Medulla oblongata (tissue), 1 donor: ENCODE data around the gene SDR9C7.
"Not testable (repeated sequence)": the region's sequence is repeated elsewhere in the genome, so short reads cannot be mapped to it uniquely, and the experiment has no call there.

ENCODE experiments used
- DNase-seq: peaks from one replicate; pipeline ENCODE4 v3.0.0-alpha.2; 2015; ENCODE audit errors: extremely low spot score

The SDR9C7 gene

DNA sequence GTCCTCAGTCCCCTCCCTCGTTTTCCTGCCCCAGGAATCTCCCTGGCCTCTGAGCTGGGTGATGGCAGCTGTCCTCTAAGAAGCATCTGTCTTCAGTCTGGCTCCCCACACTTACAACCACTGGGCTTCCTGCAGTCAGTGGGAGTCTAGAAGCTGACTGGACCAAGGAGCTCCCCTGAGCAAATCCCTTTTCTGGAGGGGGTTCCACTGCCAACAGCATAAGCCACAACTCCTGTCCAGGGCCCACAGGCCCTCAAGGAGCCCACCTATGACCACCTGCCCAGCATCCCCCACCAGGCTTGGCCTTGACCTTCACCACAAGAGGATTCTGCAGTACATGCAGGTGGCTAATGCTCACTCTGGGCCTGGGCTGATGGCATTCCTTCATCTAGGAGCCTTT lies 19.1 kb upstream of the SDR9C7 start:
- DNase-seq = no peak

DNA sequence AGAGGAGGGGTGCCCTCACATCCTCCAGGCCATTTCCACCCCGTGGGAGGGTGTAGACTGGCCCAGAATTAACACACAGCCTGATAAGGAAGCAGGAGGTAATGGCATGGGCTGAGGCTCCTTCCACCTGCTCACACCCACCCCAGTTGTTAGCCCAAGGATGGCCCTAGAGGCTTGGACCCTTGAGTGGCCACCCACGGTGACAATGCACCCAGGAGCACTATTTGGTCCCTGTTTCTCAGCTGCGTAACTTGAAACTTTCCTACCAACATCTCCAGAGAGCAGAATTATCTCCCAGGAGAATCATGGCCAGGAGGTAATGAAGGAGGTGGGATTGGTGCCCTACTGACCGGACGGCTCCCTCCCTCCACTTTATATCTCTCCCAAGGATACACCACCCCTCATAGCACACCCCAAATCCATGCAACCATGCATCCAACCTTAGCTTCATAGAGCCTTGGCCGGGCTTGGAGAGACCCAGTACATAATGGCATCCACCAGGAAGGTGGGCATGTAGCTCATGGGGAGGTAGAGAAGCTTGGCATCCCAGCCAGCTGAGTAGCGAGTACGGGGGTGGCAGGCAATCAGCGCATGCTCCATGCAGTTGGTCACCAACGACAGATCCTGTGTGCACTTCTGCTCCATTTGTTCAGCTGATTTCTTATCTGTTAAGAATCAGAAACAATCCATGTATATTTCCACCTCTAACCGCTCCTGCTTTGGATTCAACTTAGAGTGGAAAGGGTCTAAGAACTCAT lies 17.6 kb upstream of the SDR9C7 start:
- DNase-seq = no peak

DNA sequence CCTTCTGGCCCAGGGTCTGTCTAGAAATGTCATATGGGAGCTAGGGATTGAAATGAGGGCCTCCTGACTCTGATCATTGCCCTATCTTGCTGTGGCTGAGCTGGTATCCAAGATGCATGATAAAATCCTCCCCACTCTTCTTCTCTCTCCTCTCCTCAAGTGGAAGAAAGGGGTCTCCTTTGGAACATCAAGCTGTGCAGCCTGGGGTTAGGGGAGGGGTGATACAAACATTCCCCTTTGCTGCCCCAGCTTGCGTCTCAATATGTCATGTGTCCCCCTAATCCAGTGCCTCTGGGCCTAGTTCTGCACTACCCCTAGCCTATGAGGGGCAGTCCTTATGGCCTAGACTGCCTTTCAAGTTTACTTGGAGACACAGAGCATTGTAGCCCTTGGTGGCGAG lies 14.7 kb upstream of the SDR9C7 start:
- no peak for DNase-seq

DNA sequence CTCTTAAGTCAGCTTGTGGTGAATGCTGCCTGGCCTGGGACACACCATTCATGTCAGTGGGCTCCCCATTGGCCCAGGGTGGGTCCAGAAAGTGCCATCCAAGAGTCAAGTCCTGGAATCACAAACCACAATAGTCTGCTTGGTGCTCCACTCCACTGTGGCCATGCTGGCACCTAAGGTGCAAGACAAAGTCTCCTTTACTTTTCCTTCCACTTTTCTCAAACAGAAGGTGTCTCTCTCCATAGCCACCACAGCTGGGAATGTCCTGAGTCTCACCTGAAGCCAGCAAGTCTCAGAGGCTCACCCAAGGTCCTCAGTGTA lies 14.2 kb upstream of the SDR9C7 start:
- no peak for DNase-seq

DNA sequence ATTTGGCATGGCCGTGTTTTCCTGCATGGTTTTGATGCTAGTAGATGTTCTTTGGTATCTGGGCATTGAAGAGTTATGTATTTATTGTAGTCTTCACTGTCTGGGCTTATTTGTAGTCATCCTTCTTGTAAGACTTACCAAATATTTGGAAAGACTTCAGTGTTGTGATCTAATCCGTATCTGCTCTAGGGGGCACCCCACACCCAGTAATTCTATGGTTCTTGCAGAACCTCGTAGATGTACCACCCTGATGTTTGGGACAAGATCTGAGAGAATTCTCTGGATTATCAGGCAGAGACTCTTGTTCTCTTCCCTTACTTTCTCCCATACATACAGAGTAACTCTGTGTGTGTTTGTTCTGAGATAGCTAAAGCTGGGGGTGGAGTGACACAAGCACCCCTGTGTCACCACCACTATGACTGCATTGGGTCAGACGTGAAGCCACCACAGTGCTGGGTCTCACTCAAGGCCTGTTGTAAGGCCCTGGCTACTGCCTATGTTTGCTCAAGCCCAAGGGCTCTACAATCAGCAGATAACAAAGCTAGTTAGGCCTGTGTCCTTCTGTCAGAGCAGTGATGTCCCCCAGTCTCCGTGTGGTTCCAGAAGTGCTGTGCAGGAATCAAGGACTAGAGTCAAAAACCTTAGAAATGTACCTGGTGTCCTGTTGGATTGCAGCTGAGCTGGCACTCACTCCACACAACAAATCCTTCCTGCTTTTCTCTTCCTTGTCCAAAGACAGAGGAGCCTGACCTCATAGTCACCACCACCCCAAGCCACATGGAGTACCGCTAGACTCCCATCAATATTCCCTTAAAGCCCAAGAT lies 13.6 kb upstream of the SDR9C7 start:
- DNase-seq = no peak

DNA sequence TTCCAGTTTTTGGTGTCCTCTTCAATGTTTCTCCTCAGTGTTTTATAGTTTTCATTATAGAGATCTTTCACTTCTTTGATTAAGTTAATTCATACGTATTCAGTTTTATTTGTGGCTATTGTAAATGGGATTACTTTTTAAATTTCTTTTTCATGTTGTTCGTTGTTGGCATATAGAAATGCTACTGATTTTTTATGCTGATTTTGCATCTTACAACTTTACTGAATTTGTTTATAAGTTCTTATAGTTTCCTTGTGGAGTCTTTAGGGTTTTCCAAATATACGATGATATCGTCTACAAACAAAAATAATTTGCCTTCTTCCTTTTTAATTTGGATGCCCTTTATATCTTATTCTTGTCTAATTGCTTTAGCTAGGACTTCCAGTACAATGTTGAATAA lies 9.7 kb upstream of the SDR9C7 start:
- no peak for DNase-seq

DNA sequence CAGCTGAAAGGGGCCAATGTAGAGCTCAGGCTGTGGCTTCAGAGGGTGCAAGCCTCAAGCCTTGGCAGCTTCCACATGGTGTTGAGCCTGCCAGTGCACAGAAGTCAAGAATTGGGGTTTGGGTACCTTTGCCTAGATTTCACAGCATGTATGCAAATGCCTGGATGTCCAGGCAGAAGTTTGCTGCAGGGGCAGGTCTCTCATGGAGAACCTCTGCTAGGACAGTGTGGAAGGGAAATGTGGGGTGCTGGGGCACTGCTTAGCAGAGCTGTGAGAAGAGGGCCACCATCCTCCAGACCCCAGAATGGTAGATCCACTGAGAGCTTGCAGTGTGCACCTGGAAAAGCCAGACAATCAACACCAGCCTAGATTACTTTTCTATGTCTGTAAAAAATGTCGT lies 9.2 kb upstream of the SDR9C7 start:
- DNase-seq = not testable (repeated sequence)

DNA sequence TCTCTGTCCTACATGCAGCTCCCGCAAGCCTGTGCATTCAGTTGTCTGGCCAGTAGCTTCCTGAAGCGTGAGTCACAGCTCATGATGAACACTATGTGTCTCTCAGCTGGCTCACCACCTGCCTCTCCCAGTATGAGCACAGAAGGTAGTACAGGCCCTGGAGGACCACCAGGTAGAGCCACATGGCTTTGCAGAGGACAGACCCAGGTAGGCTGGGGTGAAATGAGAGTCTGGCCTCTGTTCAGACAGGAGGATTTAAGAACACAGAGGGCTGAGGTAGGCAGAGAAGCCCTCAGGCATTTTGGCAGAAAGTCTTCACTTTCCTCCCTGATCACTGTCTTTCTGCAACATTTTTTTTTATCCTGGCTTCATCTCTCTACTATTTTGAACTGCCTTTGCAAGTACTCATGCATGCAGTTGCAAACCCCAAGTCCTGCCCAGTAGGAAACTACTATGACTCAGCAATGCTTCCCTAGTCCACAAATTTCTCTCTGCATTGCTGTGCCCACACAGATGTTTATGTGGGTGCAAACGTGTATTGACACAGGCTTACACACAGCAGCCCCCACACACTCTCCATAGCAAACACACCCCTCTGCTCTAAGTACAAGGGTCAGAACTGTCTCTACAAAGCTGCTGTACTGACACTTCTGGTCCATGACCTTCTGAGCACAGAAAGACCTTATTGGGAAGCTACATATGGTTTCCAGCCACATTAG lies 7.2 kb upstream of the SDR9C7 start:
- DNase-seq = no peak

DNA sequence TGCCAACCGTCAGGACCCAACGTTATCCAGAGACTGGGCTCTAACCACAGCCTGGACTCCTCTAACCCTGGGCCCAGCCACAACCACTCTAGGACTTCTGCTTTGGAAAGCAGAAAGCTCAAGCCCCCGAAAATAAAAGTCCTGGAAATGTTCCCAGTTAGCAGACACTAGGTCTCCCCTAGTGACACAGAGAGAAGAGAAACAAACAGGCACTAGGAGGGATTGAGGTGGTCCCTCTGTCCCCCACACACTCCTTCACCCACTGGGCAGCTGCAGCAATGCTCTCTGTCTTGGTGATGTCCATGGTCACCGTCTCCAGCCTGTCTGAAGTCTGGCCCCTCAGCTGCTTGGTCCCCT lies 6.7 kb upstream of the SDR9C7 start:
- not testable (repeated sequence) for DNase-seq

DNA sequence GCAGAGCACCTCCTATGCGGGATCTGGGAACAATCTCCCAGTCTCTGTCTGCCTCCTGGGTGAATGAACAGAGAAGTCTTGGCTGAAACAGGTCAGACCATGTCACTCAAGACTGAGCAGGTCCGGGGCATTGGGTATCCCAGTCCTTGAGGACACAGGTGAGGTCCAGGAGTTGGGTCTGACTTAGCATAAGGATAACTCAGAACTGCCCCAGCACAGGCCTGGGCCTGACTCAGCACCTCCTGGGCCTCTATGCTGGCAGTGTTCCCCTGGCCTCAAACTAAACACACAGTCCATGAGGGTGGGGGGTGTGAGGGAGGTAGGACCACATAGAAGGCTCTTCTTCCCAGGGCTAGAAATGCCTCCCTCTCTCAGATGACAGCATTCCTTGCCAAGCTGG lies 1.5 kb upstream of the SDR9C7 start:
- DNase-seq = no peak

DNA sequence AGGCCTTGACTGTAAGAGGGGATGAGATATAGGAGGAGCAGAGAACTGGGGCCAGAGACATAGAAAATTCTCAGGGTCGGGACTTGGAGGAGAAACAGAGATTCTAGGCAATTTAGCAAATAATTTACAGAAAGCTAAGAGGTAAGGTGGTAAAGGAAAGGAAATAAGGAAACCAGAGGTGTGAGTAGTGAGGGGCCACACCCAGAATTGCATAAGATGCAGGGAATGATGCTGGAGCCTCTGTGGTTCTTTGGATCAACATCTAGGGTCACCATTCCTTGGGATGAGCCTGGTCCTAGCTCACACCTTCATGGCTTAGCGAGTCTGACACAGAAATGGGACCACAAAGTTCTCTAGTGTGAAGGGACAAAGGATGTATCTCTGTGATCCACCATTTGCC lies 949 bp upstream of the SDR9C7 start:
- DNase-seq = no peak

DNA sequence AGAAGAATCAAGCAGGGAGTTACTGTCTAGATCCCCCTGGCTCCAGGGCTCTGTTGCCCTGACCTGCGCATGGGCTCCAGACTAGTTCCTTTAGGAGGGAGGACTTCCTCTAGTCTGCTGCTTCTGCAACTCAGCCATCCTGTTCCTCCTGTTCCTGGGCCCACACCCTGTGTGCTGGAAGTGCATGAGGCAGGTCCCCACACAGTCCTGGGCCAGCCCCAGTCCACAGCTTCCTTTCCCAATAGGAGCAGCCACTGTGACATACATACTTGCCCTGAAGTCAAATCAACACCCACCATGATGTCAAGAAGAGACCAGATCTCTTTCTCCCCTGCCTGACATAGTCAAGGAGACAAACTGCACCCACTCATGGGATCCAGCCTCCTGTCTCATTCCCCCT lies 1.3 kb downstream of the SDR9C7 start:
- DNase-seq = peak; percentile 6

DNA sequence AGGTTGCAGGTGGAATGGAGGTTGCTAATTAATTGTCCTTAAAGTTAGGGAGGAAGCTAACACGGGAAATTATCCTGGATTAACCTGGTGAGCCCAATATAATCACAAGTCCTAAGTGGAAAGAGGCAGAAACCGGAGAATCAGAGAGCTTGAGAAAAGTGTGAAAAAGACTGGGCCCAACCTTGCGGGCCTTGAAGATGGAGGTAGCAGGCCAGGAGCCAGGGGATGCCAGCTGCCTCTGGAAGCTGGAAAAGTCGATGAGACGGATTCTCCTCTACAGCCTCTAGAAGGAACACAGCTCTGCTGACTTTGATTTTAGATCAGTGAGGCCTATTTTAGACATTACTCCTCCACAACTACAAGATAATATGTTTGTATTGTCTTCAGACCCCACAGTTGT lies 2.1 kb downstream of the SDR9C7 start:
- no peak for DNase-seq

DNA sequence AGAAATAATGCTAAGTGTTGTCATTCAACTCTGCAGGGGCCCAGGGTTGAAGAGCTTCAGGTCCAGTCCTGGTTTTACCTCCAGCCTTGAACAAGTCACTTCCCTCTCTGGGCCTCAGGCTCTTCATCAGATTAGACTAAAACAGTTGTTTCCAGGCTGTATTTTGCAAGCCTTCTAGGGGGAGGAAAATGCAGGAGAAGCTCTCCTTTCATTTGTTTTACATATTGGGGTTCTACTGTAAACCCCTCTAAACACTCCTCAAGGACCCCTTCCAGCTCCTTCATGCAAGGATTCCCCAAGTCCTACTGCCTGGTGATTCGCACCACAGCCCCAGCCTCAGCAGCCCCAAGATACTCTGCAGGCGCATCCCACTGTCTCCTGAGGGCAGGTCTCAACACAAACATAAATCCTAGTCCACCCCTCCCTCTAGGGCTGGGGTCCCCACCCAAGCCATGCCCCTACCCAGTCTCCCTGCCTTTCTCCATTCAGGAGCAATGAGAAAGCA lies 2.7 kb downstream of the SDR9C7 start:
- DNase-seq = peak; percentile 49

DNA sequence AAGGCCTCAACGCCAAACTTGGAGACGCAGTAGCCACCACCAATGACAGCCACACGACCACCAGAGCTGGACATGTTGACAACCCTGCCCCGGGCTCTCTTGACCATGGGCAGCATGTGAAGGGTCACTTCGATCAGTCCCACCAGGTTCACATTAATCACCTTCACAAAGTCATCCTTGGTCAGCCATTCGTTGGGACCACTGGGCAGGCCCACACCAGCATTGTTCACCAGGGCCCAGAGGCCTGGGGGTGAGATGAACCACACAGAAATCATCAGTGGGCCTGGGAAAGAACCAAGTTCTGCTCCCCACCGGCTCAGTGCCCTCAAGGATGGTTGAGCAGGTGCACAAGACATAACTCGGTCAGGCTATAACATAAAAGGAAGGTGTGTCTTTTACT lies 4.0 kb downstream of the SDR9C7 start:
- DNase-seq = no peak

DNA sequence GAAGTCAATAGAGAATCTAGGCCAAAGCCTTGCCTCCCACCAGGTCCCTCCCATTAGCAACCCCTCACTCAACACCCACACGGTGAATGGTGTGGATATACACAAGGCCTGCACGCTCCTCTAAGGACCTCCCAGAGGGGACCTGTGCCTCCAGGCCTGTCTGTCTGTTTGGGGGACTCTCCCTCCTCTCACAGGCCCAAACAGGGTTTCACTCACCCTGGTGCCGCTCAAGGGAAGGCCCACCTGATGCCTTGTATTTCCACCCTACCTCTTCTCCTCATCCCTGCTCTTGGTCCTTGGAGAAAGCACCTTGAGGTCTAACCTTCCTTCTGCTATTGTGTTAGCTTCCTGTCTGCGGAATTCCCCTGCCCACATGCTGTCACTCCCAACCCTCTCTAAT lies 4.4 kb downstream of the SDR9C7 start:
- DNase-seq = no peak

DNA sequence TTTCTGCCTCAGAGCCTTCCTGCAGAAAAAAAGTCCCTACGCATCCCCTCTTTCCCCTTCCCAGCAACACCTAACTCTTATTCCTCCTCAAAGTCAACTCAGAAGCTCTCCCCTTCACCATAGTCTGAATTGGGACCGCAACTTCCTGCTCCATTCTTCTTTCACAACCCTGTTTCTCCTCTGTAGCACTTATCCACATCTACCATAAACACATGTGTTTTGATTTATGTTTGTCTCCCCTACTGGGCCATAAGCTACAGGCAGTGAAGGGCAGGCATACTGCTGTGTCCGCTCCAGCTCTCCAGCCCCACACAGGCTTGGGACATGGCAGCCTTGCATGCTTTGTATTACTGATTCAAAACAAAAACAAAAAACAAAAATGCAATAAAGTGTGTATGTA lies 5.9 kb downstream of the SDR9C7 start:
- DNase-seq = no peak

DNA sequence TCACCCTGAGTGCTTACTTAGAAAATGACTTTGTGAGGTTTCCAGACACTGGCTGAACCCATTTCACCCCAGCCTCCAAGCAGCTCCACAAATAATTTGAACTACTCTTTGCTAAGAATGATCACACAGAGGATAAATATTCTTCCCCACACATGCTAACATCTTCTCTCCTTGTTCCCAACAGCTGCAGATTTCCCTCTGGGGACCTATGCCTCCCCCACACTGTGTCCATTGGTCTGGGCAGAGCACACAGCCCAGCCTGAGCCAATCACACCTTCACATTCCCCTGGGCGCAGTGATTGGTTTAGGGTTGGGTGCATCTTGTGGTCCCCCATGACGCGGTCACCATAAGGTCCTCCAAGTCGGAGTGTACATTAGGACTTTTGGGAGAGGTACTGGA lies 6.9 kb downstream of the SDR9C7 start:
- no peak for DNase-seq

DNA sequence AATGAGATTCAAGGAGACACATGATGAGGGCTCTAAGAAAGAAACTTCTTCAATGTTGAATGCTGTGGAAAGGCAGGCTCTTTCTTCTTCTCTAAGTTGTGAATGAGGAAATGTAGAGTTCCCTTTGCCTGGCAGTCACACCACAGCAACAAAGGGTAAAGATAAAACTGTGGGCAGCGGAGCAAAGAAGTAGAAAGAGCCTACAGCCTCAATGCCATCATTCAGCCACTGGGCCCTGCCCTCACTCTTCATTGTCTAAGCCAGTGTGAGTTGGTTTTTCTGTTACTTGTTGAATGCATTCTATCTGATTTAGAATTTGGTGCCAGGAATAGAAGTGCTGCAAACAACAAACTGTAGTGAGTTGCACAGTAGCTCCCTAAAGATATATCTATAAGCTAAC lies 12.2 kb downstream of the SDR9C7 start:
- DNase-seq = peak; percentile 71

DNA sequence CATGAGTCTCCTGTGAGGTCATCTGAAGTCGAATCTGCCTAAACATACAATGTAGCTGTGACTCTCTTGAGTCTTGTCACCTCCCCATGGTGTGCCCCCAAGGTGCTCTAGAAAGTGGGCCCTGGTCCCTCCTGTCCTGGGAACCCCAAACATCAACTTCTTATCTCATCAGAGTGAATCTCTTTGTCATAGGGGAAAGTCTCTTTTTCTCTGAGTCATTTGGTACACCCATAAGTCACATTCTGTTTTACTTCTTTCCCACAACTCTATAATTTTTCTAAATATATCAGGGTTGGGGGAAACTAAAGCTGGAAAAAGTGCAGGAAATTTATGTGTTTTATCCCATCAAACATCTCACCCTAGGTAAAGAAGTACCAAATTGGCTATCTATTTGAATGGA lies 12.9 kb downstream of the SDR9C7 start:
- DNase-seq = no peak

DNA sequence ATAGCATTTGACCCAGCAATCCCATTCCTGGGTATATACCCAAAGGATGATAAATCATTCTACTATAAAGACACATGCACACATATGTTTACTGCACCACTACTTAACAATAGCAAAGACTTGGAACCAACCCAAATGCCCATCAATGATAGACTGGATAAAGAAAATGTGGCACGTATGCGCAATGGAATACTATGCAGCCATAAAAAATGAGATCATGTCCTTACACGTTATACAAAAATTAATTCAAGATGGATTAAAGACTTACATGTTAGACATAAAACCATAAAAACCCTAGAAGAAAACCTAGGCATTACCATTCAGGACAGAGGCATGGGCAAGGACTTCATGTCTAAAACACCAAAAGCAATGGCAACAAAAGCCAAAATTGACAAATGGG lies 16.1 kb downstream of the SDR9C7 start:
- DNase-seq = not testable (repeated sequence)

DNA sequence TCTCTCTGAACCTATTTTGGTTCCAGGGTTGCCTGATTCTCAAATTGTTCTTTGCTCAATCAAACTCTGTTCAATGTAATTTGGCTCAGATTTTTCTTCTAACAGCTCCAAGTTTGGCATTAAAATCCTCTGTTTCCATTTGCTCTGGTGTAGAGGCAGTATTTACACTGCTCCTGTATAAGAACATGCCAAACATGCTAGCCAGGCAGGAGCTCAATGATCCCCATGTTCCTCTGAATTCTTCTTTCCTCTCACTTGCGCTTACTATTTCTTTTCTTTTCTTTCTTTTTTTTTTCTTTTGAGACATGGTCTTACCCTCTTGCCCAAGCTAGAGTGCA lies 17.2 kb downstream of the SDR9C7 start:
- no peak for DNase-seq
